ENCODE measurements around the gene NEDD8. TPM values are rescaled to one million over a fixed set of nuclear protein-coding genes. Genes with fewer than 3 reads are reported as not detected.

Gene NEDD8
- total and polyA plus RNA-seq, 2 donors (not counting 3 experiments of a cell fraction or from before 2014, with no cell fraction given): 243 to 316 TPM

GRCh38 chr14:24262821-24263733 is 30.9 kb upstream of the NEDD8 start, which contains the start of gene TGM1:
TSS of gene TGM1 (minus strand) at chr14:24263177. CDS start at chr14:24262352, 825 bp downstream.
- dilution Hi-C loops (cut with MboI; ENCODE audit: extremely low pct_ligation_motif_present, low sequenced_read_pairs): no loop called here

More at GRCh38 chr14:24262821-24263733, 30.9 kb upstream of the NEDD8 start, which contains the start of gene TGM1:
- no peak within 1 kb of the TSS for H3K9ac ChIP-seq (replicated peaks; ENCODE audit: extremely low read depth, insufficient read depth, low read length)
- no peaks in the 10 kb centered on the region for H3K9me1 ChIP-seq (replicated peaks; ENCODE audit: control insufficient read depth, extremely low read depth, insufficient read depth, low read length)
- FAIRE-seq (no peak), DNase-seq (ENCODE audit: low read depth, low spot score) (no peak)
- CTCF ChIA-PET: interaction anchor here (1.0 to 1.3 kb wide), 3 partner anchors 8 to 21 kb away, joined by 3 to 5 read pairs (median 3); partner anchors contain the start of gene RABGGTA
- POLR2A ChIA-PET: no interaction called here
- no peak within 1 kb of the TSS for H3K4me3 ChIP-seq (replicated peaks in 1 of 3; ENCODE audit: insufficient read depth in 1 of 3, low read depth in 1 of 3, low read length in 3 of 3)
- H3K27me3 ChIP-seq (ENCODE audit: control insufficient read depth in 2 of 2, insufficient read depth in 2 of 2, low read length in 2 of 2): no peaks in the 10 kb centered on the region
- H3K27ac ChIP-seq (ENCODE audit: insufficient read depth, low read depth, low read length): no peak within 1 kb of the TSS
- no peaks in the 10 kb centered on the region for H3K4me1 ChIP-seq (ENCODE audit: control insufficient read depth, extremely low read depth, insufficient read depth, low read length)
- H3K36me3 ChIP-seq (ENCODE audit: control insufficient read depth in 2 of 2, extremely low read depth in 1 of 2, insufficient read depth in 2 of 2, low read length in 2 of 2): peaks cover 0 to 14% of the 10 kb centered on the region in 2 experiments
- no peaks in the 10 kb centered on the region for H3K9me3 ChIP-seq (replicated peaks; ENCODE audit: control insufficient read depth, insufficient read depth, low read length)
- TF ChIP-seq, protein P1, sequence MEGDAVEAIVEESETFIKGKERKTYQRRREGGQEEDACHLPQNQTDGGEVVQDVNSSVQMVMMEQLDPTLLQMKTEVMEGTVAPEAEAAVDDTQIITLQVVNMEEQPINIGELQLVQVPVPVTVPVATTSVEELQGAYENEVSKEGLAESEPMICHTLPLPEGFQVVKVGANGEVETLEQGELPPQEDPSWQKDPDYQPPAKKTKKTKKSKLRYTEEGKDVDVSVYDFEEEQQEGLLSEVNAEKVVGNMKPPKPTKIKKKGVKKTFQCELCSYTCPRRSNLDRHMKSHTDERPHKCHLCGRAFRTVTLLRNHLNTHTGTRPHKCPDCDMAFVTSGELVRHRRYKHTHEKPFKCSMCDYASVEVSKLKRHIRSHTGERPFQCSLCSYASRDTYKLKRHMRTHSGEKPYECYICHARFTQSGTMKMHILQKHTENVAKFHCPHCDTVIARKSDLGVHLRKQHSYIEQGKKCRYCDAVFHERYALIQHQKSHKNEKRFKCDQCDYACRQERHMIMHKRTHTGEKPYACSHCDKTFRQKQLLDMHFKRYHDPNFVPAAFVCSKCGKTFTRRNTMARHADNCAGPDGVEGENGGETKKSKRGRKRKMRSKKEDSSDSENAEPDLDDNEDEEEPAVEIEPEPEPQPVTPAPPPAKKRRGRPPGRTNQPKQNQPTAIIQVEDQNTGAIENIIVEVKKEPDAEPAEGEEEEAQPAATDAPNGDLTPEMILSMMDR (IDR thresholded peaks at IDR 0.05; ENCODE audit: extremely low read depth in 1 of 2, insufficient read depth in 1 of 2, low read depth in 1 of 2, low read length in 2 of 2): no peak
- TF ChIP-seq MYC (IDR thresholded peaks at IDR 0.05; ENCODE audit: low read depth, low read length) (no peak), JUN (IDR thresholded peaks at IDR 0.05; ENCODE audit: borderline replicate concordance, insufficient read depth, insufficient read length, low read depth) (no peak), MAX (IDR thresholded peaks at IDR 0.05; ENCODE audit: insufficient read depth, insufficient read length) (no peak), POLR2A (IDR thresholded peaks at IDR 0.05; ENCODE audit: low read depth, low read length) (no peak), GATA2 (IDR thresholded peaks at IDR 0.05; ENCODE audit: insufficient read depth, insufficient read length, low read depth, low read length) (no peak), EZH2 (IDR thresholded peaks at IDR 0.05; ENCODE audit: borderline replicate concordance, low read depth, low read length, severe bottlenecking) (no peak), FOS (IDR thresholded peaks at IDR 0.05; ENCODE audit: borderline replicate concordance, insufficient read depth, low read length) (no peak), POLR2AphosphoS5 (IDR thresholded peaks at IDR 0.05; ENCODE audit: insufficient read depth, low read depth, low read length) (no peak)
- BruUV-seq (replicated peaks): no TSS peak
- no peaks in the 10 kb centered on the region for H3K79me2 ChIP-seq (ENCODE audit: control insufficient read depth, insufficient read depth, low read length)
- intact Hi-C loops (cut with micrococcal nuclease): no loop called here
- H4K20me1 ChIP-seq (replicated peaks; ENCODE audit: control insufficient read depth, extremely low read depth, insufficient read depth, low read length): no peaks in the 10 kb centered on the region
- H2AFZ ChIP-seq (ENCODE audit: low read depth, low read length): no peak within 1 kb of the TSS
- H3K4me2 ChIP-seq (ENCODE audit: insufficient read depth, low read length): no peak within 1 kb of the TSS

Measured in endothelial cell of umbilical vein (primary cell).